ENCODE results near the gene MYO1G.
A peak's percentile ranks its signal among the peaks of the same experiment; 100 is the strongest.

Gene MYO1G

DNA sequence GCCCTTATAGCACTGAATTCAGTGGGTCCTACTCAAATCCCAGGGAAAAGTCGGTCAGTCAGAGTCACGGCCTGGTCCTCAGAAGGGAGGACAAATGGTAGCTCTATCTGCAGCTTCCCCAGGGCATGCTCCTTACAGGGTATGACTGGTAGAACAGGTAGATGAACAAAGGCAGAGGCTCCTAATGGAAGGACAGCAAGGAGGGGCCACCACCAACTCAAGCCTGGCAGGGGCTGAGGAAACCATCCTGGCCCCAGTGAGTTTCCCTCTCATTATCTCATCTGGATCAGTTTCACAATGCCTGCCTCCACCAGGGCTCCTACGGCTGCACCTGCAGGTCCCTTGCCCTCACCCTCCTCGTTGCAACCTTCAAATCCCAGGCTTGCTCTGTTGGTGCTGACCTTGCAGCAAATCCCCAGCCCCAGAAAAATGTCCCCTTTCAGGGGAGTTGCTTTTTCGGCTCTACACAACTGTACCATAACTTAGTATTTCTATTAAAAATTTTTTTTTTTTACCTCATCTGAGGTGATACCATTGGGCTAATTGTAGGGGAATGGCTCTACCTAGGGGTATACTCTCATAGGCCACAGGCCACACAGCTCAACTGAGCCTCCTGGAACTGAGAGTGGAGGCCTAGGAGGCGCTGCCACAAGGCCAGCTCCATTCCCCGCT lies 2.4 kb upstream of the MYO1G start:
- DNase-seq (ENCODE audit: low read depth in 2 of 2) = no peak

- DNase-seq (ENCODE audit: low read depth in 2 of 2) = no peak
Measured at GRCh38 chr7:44980393-44981034, 1.7 kb upstream of the MYO1G start.

DNA sequence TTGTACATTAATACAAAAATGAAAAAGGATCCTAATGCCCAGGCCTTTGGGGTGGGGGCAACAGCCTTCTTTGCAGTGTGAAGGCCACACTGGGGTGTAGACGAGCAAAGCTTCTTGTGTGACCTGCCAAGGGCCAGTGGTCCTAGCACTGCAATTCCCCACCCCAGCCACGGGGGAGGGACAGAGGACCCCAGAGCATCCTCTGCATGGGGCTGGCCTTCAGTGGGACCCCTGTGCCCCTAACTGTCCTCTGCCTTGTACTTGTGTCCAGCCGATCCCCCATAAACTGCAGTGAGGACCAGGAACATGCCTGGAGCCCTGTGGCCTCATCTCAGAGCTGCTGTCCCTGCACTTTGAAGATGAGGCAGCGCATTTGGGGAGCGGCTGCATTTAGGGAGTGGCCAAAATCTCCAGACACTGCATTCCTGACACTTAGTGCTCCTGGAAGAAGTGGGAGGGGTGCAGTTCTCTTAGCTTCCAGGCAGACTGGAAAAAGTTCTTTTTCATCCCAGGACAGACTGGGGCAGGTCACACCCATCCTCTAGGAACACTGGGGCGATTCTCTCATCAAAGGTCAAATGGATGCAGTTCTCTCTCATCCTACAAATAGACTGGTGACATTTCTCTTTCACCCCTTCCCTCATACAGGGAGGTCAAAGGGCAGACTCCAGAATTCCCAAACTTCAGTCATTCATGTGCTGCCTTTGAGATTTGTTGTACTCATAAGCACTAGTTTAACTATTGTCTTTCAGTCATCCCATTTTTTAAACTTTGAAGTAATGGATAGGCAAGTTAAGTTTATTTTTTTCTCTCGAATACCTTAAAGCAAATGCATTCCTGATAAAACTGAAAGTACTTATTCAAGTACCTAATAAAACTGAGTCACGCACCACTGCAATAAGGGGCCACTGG lies 922 bp upstream of the MYO1G start:
- DNase-seq (ENCODE audit: low read depth in 2 of 2) = no peak

DNA sequence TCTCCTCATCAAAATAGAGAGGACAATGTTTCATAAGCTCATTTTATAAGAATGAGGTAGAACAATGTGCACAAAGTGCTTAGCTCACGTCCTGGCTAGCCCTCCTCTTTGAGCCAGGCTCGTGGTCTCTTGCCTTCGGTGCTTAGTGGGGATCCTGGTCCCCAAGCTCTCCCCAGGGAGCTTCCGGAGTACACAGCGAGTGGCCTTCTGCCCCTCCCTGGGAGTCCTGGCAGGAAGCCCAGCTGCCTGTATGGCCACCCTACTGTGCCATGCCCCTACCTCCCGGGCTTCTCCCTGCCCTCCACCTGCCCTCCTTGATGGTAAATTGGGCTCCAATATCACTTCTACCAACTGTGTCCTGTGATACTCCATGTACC lies 868 bp downstream of the MYO1G start:
- no peak for DNase-seq (ENCODE audit: low read depth in 2 of 2)

GRCh38 chr7:44977304-44977958 lies 1.4 kb downstream of the MYO1G start:
- DNase-seq (ENCODE audit: low read depth in 2 of 2) = peak; percentile 44 to 54

- DNase-seq (ENCODE audit: low read depth in 2 of 2) = no peak
Measured at GRCh38 chr7:44976746-44977196, 2.0 kb downstream of the MYO1G start.

GRCh38 chr7:44976040-44976745 lies 2.6 kb downstream of the MYO1G start:
- no peak for DNase-seq (ENCODE audit: low read depth in 2 of 2)

DNA sequence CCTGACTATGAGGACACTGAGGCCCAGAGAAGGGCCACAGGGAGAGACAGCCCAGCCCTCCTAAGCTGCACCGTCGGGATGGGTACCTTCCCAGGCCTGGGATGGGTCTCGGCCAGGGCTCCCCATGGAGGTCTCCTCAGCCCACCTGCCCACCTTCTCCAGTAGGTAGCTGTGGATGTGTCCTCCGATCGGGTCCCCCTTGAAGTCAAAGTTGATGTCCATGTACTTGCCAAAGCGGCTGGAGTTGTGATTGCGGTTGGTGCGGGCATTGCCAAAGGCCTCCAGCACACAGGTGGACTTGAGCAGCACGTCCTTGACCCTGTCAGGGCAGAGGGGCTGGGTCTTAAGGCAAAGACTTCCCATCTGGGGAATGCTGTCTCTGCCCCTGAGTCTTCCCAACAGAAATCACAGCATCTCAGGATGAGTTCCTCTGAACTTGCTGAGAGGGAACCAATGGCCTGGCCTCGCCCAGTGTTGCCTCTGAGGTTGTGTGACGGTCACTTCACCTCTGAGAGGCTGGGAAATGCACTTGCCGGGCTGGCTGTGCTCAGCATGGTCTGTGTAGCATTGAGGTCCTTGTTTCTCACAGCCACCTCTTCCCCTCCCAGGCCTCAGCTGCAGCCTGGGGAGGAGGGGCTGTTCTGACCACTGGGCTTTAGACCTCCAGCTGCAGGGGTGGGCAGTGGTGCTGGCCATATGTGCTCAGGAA lies 3.3 kb downstream of the MYO1G start:
- DNase-seq (ENCODE audit: low read depth in 2 of 2) = no peak

DNA sequence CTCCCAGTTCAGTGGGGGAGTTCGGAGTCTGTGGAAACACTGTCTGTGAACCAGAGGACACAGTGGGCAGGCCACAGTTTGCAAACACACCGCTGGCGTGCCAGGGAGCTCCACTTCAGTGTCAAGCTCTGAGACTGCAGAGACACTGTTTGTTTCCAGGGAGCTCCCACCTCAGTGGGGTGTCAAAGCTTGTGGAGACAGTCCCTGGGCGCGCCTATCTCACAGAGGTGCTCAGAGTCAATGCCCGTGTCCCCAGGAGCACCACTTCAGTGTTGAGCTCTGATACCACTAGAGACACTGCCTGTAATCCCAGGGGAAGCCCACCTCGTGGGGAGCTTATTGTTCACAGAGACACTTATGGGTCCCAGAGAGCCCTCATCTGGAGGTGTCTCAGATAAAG lies 4.3 kb downstream of the MYO1G start:
- DNase-seq (ENCODE audit: low read depth in 2 of 2) = no peak

- peak in 1 of 2 donors; percentile 36 for DNase-seq (ENCODE audit: low read depth in 2 of 2)
Measured at GRCh38 chr7:44973610-44974401, 5.0 kb downstream of the MYO1G start.

- DNase-seq (ENCODE audit: low read depth in 2 of 2) = no peak
Measured at GRCh38 chr7:44972562-44972961, 6.3 kb downstream of the MYO1G start.

- DNase-seq (ENCODE audit: low read depth in 2 of 2) = no peak
Measured at GRCh38 chr7:44971902-44972441, 6.8 kb downstream of the MYO1G start.

DNA sequence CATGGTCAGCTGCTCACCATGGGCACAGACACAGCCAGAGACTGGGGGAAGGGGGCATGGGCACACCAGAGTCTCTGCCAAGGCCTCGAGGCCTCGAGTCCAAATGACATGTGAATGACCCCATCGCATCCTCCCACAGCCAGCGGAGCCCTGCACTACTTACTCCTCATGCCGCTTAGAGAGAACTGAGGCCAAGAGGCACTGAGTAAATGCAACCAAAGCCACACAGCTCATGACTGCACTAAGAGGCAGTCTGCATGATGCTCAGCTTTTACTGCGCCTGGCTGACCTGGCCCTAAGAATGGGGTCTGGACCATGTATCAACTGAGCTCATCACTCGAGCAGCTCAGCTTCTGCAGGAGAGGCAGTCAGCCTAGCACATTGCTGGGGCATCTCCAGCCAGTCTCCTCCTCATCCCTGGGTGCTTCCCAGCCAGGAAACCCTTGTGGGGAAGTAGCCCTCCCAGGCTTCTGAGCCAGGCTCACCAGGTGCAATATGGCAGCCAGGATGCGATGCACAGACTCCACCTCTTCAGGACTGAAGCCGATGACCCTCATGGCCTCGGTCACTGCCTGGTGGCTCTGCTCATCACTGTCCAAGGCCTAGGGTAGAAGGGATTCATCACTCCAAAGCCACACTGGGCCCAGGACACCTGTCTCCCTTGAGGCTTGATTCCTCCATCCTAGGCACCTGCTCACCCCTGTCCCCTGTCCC lies 7.5 kb downstream of the MYO1G start:
- DNase-seq (ENCODE audit: low read depth in 2 of 2) = no peak

GRCh38 chr7:44970523-44971051 lies 8.2 kb downstream of the MYO1G start:
- DNase-seq (ENCODE audit: low read depth in 2 of 2) = no peak

DNA sequence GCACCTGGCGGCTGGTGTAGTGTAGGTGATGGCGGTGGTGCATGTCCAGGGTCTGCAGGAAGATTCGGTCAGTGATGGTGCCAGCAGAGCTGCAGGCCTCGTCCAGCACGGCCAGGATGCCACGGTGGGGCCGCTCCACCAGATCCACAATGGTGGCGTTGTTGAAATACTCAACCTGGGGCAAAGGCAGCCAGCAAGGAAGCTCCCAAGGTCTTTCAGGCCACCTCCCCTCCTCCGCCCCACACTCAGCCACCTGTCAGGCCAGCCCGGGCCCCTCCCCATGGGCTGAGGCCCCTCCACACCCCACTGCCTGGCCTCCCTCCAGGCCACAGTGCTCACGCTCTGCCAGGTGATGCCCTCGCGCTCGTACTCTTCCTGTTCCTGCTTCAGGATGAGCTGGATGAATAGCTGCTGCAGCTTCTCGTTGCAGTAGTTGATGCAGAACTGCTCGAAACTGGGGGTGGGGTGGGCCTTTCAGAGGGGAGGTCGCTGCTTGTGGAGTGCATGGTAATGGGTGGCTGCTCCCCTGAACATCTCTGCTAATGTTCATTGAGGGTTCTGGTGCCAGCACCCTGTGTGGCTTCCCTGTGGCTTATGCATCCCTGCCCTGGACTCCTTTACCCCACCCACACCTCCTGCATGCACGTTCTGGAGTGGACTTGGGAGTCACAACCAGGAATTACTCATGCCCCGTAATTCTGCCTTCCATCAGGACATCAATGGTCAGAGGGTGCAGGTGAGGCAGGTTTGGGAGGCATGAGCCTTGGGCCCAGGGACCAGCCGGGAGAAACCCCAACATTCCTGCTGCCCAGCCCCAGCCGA lies 8.9 kb downstream of the MYO1G start:
- no peak for DNase-seq (ENCODE audit: low read depth in 2 of 2)

GRCh38 chr7:44969049-44969700 lies 9.6 kb downstream of the MYO1G start:
- no peak for DNase-seq (ENCODE audit: low read depth in 2 of 2)

Data from stimulated activated CD8-positive, alpha-beta memory T cell treated with anti-CD3 and anti-CD28 coated beads, Interleukin-7, amount 100 ng/mL, for 1 hour (primary cell).